H54 (cell line): ENCODE measurements around the gene P4HB.
A peak's percentile ranks its signal among the peaks of the same experiment; 100 is the strongest.

Source experiments
- DNase-seq: peaks from one replicate; pipeline ENCODE4 v3.0.0; 2011; ENCODE audit warnings: low spot score, mixed read lengths; ENCODE audit not compliant: insufficient read length
- FAIRE-seq: peaks from 3 replicates; lab custom pipeline; 2011; peaks lifted over from hg19 to GRCh38; lab: Jason Lieb, UNC
- POLR2A ChIP-seq: IDR thresholded peaks from 2 replicates; pipeline ENCODE4 v1.6.1; 2011; ENCODE audit warnings: low read depth, mild to moderate bottlenecking, low read length

P4HB gene

GRCh38 chr17:81868674-81869220 lies 8.4 kb upstream of the P4HB start:
- TF ChIP-seq POLR2A: peak; percentile 15; the same call in 1 of the 2 replicates
- FAIRE-seq: no peak
- DNase-seq: peak; percentile 77

GRCh38 chr17:81867991-81868673 lies 7.8 kb upstream of the P4HB start:
- FAIRE-seq (no peak), DNase-seq (no peak)
- peak; percentile 45 for TF ChIP-seq POLR2A

- DNase-seq (no peak), FAIRE-seq (no peak)
- peak; percentile 33; the same call in 1 of the 2 replicates for TF ChIP-seq POLR2A
Measured at GRCh38 chr17:81867170-81867990, 7.0 kb upstream of the P4HB start.

GRCh38 chr17:81866440-81867169 lies 6.3 kb upstream of the P4HB start:
- FAIRE-seq: no peak
- TF ChIP-seq POLR2A: no peak; the same call in 1 of the 2 replicates
- no peak for DNase-seq

- FAIRE-seq (no peak), DNase-seq (no peak)
- no peak for TF ChIP-seq POLR2A
Measured at GRCh38 chr17:81865733-81866439, 5.6 kb upstream of the P4HB start.

- no peak for TF ChIP-seq POLR2A
- no peak for FAIRE-seq
- DNase-seq: no peak
Measured at GRCh38 chr17:81865358-81865732, 5.0 kb upstream of the P4HB start.

- DNase-seq (no peak), FAIRE-seq (no peak)
- no peak for TF ChIP-seq POLR2A
Measured at GRCh38 chr17:81863833-81864768, 3.8 kb upstream of the P4HB start.

- FAIRE-seq (no peak), DNase-seq (no peak)
- no peak for TF ChIP-seq POLR2A
Measured at GRCh38 chr17:81863123-81863675, 2.9 kb upstream of the P4HB start.

GRCh38 chr17:81860756-81861568 lies 627 bp upstream of the P4HB start:
- FAIRE-seq: peak; percentile 23
- DNase-seq: peak; percentile 99
- TF ChIP-seq POLR2A: peak; percentile 92

GRCh38 chr17:81858967-81859905 lies 1.1 kb downstream of the P4HB start:
- no peak for DNase-seq
- no peak for FAIRE-seq
- TF ChIP-seq POLR2A: no peak
